Umbilical cord (tissue), 2 donors: Measurements from ENCODE around the gene PTRH2. TPM values are rescaled to one million over a fixed set of nuclear protein-coding genes. Genes with fewer than 3 reads are reported as not detected.
"Not testable (repeated sequence)": the region's sequence is repeated elsewhere in the genome, so short reads cannot be mapped to it uniquely, and the experiment has no call there.

ENCODE experiments used
- DNase-seq: peaks from one replicate; pipeline ENCODE4 v3.0.0-alpha.2; 2015; ENCODE audit warnings: low spot score
- total RNA-seq: library from RNA; depleted of rRNA; stranded (reverse); fragments of >200 nt; gene quantifications from one replicate; pipeline ENCODE4 v1.2.3, GENCODE V29; 2014; ENCODE audit warnings: low replicate concordance; ENCODE audit not compliant: insufficient read depth

The PTRH2 gene
- total RNA-seq, 1 donor from 2014 or later, result 7.9 TPM

DNA sequence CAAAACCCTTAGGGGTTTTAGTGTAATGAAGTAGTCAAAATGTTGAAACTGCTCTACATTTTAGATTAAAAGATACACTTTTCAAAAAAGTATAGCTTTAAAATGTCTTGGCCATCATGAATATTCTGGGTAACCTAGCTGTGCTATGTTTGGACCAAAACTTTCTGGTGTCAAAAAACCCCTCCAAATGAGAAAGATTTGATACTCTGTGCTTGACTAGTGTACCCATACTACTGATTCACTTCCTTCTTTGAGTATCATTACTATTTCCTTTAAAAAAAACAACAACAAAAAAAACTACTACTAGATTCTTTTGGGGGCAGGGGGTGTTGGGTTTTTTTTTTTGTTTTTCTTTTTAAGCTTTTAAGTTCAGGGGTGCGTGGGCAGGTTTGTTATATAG, 37.3 kb downstream of the PTRH2 start:
- no peak for DNase-seq

- no peak for DNase-seq
Observed at GRCh38 chr17:59669411-59669810, 37.8 kb downstream of the PTRH2 start.

DNA sequence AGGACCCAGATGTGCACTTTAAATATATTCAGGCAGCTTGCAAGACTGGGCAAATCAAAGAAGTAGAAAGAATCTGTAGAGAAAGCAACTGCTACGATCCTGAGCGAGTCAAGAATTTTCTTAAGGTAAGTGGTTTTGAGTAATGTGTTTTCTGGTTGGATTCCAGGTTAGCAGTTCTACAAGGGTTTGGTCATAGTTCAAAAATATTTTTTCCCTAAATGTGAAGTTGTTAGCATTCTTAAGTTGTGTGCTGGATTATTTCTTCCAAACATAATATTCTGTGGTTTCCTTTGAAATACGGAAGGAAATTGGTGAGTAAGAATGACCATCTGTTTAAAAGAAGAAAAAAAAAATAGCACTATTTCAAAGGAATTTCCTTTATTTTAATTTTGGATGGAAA, 38.4 kb downstream of the PTRH2 start:
- DNase-seq, result peak; percentile 13

- no peak for DNase-seq
Observed at GRCh38 chr17:59666235-59666634, 41.0 kb downstream of the PTRH2 start.

DNA sequence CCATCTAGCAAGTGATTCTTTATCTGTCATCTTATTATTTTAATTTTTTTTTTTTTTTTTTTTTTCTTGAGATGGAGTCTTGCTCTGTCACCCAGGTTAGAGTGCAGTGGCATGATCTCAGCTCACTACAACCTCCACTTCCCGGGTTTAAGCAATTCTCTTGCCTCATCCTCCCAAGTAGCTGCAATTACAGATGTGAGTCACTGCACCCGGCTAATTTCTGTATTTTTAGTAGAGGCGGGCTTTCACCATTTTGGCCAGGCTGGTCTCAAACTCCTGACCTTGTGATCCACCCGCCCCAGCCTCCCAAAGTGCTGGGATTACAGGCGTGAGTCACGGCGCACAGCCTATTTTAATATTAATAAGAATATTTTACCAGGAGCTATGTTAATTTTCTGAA, 50.6 kb downstream of the PTRH2 start:
- DNase-seq, result not testable (repeated sequence)

GRCh38 chr17:59652119-59652518, 55.1 kb downstream of the PTRH2 start:
- DNase-seq, result no peak

DNA sequence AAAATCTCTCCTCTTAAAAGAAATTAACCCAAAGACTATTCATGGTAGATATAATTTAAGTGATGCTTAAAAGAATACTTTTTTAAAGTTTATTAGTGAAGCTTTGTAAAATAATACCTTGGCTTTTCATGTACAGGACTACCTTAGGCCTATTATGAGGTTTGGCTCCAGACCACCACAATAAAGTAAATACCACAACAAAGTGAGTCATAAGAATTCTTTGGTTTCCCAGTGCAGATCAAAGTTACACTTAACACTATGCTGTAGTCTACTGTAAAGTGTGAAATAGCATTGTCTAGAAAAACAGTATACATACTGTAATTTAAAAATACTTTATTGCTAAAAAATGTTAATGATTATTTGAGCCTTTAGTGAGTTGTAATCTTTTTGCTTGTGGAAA, 55.9 kb downstream of the PTRH2 start:
- DNase-seq, result no peak

- no peak for DNase-seq
Observed at GRCh38 chr17:59650642-59651041, 56.6 kb downstream of the PTRH2 start.

DNA sequence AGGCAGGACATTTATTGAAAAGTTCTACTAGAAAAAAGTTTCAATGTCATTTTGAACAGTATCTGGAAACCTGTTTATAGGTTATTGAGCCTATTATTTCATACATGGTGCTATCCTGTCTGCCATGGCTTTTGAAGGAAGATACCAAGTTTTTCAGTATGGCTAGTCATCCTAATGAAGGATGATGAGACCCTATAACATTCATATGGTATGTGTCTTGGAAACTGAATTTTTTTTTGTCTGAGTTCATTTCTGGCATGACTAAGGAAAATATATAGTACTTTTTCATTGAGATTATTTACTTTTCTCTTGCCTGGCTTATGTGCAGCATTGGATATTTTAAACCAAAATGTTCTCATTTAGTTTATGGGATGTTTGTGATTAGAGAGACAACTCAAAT, 57.3 kb downstream of the PTRH2 start:
- no peak for DNase-seq

Other genes with a start within 250 kb of the PTRH2 start
- 66.4 TPM for gene DHX40, start 141.8 kb downstream of the PTRH2 start, total RNA-seq
- 298 TPM for gene CLTC, start 87.5 kb downstream of the PTRH2 start, total RNA-seq
- 401 TPM for gene VMP1, start 224 bp upstream of the PTRH2 start, total RNA-seq
- 9.9 TPM for gene TUBD1, start 185.5 kb upstream of the PTRH2 start, total RNA-seq
- gene RPS6KB1, start 185.7 kb upstream of the PTRH2 start, total RNA-seq, result 37.3 TPM